Colon (tissue), 2 donors: ENCODE data around the gene GAB2.
"Not testable (repeated sequence)": the region's sequence is repeated elsewhere in the genome, so short reads cannot be mapped to it uniquely, and the experiment has no call there.

Experiments used
- FAIRE-seq: peaks from 2 replicates; lab custom pipeline; 2012; peaks lifted over from hg19 to GRCh38; lab: Jason Lieb, UNC
- donor health status: control.
- donor health status: control.

The GAB2 gene

GRCh38 chr11:78311702-78312371 lies 105.8 kb downstream of the GAB2 start:
- no peak for FAIRE-seq

- no peak for FAIRE-seq
Measured at GRCh38 chr11:78310500-78310909, 107.1 kb downstream of the GAB2 start.

- FAIRE-seq: no peak
Measured at GRCh38 chr11:78304201-78304600, 113.4 kb downstream of the GAB2 start.

DNA sequence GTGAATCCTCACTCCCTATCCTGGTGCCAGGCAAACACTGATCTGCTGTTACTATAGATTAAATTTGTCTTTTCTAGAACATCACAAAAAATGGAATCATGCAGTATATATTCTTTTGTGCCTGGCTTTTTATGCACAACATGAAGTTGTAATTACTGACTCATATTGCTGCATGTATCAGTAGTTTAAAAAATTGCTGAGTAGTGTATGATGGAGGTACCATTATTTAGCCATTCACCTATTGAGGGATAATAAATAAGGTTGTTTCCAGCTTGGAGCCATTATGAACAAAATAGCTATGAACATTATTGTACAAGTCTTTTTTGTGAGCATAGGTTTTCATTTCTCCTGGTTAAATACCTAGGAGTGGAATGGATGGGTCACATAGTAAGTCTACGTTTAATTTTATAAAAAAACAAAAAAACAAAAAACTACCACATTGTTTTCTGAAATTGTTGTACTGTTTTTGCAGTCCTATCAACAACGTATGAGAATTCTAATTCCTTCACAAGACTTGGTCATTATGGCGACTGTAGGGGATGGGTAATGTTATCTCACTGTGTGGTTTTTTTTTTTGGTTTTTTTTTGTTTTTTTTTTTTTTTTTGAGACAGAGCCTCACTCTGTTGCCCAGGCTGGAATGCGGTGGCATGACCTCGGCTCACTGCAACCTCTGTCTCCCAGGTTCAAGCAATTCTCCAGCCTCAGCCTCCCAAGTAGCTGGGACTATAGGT lies 117.3 kb downstream of the GAB2 start:
- no peak for FAIRE-seq

DNA sequence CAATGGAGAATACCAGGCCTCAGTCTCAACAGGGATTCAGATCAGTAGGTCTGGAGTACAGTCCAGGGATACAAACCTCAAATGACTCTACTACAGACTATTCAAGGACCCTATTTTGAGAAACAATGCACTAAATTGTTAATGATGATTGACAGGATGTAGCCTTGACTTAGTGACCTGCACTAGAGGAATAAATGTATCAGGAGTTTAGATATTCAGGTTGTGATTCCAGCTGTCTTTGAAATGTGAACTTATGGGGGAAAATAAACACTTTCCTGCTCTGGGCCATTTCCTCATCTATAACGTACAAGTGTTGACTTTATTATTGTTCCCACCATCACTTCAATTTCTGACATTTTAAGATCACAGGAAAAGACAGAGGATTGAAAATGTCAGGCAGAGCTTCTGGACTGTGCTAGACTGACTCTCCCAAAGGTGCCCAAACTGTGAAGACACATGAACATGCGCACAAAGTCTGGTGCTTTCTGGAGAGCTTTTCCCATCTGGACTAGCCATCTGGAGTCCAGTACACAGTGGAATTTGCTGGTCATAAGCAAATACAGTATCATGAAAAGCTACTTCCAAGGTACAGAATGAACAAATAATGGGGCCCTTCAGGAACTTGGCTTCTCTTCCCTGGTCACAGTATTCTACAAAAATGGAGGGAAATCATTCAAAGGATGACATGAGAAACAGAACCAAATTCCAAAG lies 118.5 kb downstream of the GAB2 start:
- FAIRE-seq: no peak

DNA sequence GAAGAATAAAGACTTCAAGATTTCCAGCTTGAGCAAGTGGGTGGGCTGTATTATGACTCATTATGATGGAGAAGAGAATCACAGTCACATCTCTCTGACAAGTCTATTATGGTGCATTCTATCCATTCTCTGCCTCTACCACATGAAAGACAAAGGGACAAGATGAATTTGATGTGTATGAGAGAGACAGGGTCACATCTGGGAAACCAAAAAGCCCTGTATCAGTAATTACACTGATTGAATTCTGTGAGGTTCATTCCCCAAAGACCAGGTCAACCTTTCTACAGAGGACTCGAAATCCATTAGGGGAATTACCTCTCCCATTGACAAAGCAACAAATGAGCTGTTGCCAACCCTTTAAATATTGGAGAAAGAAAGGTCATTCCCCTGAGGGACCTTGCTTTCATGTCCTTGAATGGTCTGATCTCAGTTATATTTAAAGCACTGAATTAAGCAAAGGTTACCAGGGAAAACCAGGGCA lies 119.3 kb downstream of the GAB2 start:
- FAIRE-seq: no peak

DNA sequence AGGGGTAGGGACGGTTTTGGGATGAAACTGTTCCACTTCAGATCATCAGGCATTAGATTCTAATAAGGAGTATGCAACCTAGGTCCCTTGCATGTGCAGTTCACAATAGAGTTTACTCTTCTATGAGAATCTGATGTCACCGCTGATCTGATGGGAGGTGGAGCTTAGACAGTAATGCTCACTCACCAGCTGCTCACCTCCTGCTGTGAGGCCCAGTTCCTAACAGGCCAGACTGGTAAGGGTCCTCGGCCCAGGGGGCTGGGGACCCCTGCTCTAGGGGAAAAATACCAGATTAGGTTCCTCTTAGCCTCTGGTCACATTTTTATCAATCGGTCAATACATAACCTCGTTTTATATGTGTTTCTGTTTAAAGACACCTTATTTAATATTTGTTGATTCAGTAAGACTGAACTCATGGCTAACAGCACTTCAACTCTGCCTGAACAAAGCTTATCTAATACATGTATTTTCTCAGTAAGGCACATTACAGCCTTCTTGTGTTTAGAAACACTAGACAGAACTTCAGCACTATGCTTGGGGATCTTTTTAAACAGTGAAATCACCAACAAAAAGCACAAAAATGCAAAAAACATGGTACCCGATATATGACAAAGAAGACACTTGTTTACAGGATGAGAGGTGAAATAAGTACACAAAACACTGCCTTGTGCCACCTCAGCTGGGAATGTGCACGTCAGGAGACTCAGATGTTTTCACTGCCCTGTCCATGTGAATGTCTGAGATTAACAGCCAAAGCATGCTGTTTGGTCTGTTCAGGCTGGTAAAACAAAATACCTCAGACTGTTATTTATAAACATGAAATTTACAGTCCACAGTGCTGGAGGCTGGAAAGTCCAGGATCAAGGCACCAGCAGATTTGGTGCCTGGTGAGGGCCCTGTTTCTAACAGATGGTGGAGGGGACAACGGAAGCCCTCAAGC lies 121.4 kb downstream of the GAB2 start:
- FAIRE-seq: no peak

DNA sequence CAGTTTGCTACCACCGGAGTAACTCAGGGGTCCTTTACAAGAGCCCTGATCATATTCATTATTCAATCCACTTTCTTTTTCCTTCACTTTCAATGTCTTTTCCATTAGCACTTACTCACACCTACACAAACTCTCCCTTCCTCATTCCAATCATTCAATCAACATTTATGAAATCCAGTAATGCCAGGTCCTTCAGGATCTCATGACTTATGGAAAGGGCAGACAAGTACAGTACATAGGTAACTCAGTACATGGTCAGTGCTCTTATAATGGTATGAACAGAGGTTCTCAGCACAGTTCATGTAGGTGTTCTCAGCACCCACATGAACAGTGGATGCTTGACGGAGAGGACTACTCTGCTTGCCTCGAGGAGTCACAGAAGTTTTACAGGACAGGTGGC lies 122.3 kb downstream of the GAB2 start:
- FAIRE-seq: no peak

DNA sequence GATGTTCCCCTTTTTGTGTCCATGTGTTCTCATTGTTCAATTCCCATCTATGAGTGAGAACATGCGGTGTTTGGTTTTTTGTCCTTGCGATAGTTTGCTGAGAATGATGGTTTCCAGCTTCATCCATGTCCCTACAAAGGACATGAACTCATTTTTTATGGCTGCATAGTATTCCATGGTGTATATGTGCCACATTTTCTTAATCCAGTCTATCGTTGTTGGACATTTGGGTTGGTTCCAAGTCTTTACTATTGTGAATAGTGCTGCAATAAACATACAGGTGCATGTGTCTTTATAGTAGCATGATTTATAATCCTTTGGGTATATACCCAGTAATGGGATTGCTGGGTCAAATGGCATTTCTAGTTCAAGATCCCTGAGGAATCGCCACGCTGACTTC lies 123.5 kb downstream of the GAB2 start:
- not testable (repeated sequence) for FAIRE-seq

DNA sequence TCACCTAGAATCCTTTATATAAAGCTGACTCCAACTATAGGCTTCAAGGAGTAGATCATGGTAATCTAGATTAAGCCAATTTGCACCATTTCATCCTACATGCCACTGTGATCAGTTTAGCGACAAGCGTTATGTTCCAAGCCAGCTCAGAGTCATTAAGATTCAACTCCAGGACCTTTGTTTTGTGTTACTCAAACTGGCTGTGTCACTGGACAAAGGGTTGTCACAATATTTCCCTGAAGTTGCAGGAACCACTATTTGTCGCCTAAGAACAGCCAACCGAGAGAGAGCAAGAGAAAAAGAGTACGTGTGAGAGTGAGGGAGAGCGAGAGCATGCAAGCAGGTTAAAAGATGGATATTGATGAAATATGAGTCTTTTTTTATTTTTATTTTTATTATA lies 124.1 kb downstream of the GAB2 start:
- FAIRE-seq: no peak

- FAIRE-seq: no peak
Measured at GRCh38 chr11:78292109-78292803, 125.4 kb downstream of the GAB2 start.

GRCh38 chr11:78291503-78292108 lies 126.0 kb downstream of the GAB2 start:
- FAIRE-seq: no peak

- no peak for FAIRE-seq
Measured at GRCh38 chr11:78290293-78291176, 127.1 kb downstream of the GAB2 start.

DNA sequence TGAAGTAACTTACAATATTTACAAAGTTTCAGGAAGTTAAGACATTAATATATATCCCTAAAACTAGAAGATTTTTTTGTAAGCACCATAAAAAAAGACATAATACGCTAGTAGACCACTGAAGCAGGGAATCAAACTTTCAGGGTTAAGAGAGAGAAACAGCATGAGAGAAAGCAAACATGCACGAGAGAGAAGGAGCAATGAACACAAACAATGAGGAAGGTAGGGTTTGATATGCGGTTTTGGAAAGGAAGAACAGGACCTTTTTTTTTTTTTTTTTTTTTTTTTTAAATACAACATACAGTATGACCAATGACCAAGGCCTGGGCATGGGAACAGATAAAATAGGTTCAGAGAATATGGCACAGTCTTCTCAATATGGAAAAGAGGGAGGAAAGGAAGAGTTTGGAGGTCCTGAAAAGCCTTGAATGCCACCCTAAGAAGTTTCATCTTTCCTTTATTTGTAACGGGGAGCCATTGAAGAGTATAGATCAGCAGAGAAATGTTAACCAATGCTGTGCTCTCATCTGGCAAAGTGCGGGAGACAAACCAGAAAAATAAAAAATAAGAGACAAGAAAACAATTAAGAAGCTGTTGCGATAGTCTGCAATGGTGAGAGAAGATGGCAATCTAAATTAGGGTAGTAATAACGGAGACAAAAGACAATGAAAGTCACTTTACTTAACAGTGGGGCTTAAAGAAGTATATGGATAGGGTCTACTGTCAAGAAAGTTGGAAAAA lies 127.9 kb downstream of the GAB2 start:
- FAIRE-seq: no peak

DNA sequence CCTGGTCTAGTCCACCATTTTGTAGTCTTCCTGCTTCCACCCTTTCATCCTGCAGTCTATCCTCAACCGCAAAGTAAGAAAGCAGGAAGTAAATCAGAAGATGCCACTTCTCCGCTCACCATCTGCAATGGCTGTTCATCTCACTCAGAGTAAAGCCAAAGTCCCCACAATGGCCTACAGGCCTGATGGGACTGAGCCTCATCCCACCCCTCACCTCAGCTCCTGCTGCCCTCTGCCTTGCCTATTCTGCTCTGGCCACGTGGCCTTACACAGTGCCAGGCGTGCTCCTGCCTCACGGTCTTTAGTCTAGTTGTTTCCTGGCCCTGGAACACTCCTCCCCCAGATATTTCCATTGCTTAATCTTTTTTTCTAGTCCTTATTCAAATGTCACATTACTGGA lies 133.4 kb downstream of the GAB2 start:
- no peak for FAIRE-seq

DNA sequence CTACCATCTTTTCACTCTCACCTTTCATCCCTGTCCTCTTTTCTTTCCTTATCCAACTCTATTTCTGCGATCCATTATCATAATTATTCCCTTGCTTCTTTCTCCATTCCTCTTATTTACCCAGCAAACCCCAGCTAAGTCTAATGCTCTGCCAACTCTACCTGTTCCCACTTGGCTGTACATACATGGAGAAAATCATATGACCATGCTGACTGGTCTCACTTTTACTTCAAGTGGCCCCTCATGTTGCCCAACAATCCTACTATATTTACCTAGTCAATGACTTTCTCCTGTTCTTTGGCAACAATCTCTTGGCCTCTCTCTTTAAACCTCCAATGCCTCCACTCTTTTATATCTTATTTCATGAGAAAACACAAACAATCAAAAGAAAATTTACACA lies 134.8 kb downstream of the GAB2 start:
- FAIRE-seq: no peak

DNA sequence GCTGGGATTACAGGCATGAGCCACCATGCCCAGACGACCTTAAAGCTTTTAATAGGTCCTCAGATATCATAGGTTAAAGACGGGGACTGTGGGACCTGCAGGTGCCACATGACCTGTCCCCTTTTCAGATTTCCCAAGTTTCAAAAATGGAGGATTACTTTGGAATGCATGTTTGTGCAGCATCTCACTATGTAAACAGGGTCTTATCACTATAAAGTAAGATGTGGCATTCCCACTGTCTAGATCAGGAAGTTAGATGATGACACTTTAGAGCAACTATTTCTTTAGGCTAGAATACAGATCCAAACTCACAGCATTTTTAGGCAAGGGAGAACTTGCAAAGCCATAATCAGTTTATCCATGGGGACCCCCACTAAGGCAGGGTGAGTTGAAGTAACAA lies 136.1 kb downstream of the GAB2 start:
- FAIRE-seq: no peak

DNA sequence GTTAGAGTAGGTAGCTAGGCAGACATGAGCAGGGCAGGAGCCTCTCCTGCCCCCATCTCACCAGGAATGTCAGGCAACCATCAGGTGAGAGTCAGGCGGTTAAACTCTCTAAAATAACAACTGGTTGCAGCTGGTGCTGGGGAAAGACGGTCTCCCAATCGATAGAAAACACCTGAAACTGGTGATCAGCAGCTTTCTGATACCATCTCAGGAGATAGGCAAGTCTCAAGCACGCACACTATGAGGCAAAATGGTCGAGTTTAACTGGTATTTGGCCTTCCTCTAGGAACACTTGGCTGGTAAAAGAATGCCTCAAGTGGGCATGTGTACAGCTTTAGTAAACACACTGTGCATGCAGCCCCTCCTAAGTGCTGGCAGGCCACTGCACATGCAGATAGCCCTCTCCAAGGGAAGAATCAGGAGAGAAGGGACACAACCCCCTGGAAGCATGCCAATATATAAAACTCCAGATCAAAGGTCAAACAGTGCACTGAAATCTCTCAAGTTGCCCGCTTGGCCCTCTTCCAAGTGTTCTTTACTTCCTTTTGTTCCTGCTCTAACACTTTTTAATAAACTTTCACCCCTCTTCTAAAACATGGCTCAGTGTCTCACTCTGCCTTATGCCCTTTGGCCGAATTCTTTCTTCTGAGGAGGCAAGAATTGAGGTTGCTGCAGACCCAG lies 140.2 kb downstream of the GAB2 start:
- FAIRE-seq: no peak

DNA sequence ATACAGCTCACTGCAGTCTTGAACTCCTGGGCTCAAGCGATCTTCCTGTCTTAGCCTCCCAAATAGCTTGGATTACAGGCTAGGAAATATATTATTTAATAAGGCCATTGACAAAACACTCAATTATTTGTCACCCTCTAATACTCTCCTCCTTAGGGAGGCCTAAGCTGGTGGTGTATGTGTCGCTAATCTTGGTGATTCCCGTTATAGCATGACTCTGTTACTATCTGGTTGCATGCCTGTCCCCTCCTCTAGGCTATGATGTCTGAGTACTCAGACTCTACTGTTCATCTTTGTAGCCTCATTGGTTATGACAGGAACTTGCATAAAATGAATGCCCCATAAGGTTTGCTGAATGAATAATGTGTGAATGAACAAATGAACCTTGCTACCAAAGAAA lies 141.3 kb downstream of the GAB2 start:
- FAIRE-seq: no peak
